NCI-H2171 (cell line): Measurements from ENCODE around the gene RELL1.

Experiments used
- DNase-seq: peaks from one replicate; lab custom pipeline; 2025; lab: John Stamatoyannopoulos, UW

The RELL1 gene

DNA sequence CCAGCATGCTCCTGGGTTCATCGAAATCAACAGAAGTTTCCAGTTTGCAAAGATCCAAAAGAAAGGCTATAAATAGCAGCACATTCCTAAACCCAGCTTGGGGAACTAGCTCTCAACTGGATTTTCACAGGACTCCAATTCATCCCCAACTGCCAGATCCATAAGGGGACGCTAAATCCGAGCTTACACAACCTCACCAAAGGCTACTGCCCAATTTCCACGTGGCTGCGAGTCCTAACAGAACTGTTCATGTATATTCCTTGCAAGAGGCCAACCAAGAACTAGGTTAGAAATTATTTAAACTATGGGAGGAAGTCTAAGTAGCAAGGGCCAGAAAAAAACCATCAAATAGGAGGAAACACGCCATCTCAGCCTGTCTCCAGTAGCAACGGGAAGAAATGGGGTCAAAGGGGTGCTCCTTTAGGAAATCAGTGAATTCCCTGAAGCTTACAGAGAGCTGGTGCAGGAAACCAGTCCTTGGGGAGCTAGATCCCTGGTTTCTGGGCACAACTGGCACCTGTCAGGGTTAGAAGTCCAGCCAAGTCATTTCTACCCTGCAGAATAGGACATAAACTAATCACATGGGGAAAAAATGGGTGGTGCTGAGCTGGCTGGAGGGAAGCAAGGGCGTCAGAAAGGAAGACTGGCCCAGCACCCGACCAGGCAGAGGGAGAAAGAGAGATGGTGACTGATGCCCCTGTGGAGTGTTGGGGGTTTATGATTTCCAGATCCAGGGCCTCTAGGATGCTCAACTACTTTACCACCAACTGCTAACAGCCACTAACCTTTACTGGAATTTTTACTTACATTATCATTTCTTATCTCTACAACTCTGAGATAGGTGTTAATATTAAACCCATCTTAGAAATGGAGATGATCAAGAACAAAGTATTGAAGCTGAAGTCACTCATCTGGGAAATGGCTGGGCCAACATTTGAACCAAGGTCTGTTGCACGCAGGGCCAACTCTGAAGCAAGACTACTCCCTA, 20.5 kb downstream of the RELL1 start:
- DNase-seq: no peak

- DNase-seq: no peak
Measured at GRCh38 chr4:37664696-37665095, 21.5 kb downstream of the RELL1 start.

DNA sequence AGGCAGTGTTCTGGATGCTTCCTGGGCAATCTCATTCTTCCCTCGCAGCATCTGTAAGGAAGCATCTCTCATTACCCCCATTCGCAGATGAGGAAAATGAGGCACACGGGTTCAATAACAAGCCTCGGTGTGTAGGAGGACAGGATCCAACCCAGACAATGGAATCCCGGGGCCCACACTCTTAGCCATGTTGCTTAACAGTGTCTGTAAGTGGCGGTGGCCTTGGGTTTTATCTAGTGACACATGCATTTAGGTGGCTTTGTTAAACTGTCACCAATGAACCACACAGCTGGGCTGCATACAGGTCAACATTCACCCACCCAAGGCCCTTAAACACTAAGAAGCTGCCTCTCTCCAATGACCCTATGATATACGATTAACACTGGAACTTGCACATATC, 22.6 kb downstream of the RELL1 start:
- DNase-seq: no peak

GRCh38 chr4:37662861-37663390, 23.2 kb downstream of the RELL1 start:
- no peak for DNase-seq

DNA sequence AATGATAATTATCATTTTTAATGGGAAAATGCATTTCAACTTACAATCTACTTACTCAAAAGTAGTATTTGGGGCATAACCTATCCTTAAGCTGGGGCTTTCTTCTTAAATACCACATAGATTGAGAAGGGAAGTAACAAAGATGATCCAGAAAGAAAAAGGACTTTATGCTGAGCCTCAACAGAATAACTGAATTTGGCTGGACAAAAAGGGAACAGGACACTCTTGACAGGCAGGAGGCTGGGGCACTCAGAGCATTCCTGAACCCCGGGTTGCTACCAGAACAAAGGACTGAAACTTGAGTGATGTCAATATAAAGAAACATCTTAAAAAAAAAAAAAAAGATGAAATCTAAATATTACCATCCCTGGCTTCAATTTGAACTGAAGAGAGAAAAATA, 23.9 kb downstream of the RELL1 start:
- DNase-seq: no peak

GRCh38 chr4:37661772-37662171, 24.4 kb downstream of the RELL1 start:
- DNase-seq: peak; percentile 5

DNA sequence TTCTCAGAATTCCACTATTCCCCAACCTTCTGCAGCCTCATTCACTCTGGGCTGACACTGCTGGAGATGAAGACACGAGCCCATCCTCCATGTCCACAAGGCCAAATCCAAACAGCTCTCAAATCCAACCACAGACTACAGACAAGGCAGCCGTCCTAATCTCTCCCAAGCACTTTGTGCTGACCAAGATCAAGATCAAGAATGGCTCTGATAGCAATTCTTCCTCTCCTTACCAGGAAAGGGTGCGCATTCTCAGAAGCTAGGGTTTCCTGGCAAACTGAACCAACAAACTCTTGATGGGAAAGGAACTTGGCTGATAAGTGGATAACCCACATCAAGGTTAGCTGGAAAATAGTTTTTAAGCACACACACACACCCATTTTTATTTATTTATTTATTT, 26.5 kb downstream of the RELL1 start:
- no peak for DNase-seq

- no peak for DNase-seq
Measured at GRCh38 chr4:37656649-37657048, 29.5 kb downstream of the RELL1 start.

DNA sequence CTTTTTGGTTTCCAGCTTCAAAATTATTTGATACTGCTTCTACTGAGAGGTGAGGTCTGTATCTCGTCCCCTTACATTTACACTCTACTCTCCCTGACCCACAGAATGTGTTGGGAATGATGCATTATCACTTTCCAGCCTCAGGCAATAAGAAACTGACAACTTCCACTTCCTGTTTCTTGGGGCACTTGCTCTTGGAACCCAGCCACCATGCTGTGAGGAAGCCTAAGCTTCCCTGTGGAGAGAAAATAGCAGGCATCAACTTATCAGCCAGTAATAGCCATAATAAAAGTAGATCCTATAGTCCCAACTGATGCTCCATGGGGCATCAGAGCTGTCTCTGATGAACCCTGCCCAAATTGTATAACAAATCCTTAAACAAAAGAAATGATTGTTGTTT, 32.6 kb downstream of the RELL1 start:
- DNase-seq: no peak

DNA sequence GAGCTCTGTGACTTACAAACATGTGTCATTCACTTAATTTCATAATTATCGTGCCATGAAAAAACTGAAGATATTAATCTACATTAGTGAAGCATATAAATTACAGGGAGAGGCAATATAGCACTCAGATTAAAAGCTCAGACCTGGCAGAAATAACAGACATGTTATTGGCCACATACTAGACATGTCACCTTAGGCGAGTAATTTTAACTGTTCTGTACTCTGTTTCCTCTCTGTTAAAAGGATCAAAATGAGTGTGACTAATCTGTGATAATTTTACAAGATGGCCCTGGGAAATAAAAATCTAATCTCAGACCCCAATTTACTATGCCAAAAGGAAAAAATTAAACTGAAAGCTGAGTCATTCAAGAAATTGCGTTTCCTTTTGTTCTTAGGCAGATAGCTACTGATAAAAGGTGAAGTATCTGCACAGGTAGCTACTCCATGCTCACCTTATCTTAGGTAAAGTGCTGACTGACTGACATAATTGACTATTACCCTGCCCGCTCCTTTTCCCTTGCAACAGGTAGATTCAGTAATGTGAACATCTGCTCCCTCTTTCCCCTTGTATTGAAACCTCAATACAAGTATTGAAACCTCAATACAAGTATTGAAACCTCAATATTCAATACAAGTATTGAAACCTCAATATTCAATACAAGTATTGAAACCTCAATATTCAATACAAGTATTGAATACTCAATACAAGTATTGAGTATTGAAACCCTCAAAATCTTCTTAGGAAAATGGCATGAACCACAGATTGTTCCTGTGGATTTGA, 33.2 kb downstream of the RELL1 start:
- no peak for DNase-seq

DNA sequence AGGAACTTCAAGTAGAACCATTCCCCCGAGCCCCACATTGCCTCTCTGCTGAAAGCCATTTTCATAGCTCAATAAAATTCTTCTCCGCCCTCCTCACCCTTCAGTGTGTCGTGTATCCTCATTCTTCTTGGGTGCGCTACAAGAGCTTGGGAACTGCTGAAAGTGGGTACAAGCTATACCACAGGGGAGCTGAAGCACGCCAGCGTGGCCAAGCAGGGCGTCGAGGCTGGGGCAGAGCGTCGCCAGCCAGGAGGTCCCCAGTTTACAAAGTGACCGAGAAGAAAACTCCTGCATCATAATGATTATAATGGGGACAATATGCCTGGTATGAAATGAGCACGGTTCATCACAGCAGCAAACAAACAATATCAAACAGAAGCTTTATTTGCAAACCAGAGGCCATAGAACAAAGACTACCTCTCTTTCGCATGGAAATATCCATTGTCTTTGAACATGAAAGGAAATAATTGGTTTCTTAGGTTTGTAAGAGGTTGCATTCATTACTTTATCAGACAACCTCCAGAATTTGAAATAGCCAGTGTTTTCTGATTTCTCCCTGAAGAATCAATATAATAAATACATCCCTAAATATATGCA, 34.3 kb downstream of the RELL1 start:
- no peak for DNase-seq

DNA sequence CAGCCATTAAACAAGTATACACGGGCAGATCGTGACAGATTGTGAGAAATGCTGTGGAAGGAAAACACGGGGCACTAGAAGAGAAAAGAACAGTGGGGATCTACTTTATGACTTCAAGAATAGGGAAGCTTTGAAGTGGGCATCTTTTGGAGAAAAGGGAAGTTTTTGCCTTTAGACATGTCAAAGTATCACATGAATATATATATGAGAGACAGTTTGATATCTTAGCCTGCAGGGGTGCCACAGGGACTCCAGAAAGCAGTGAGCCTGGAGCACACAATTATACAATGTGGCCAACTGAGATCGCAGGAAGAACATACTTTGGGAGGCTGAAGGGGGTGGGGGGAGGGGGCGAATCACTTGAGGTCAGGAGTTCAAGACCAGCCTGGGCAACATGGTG, 35.7 kb downstream of the RELL1 start:
- no peak for DNase-seq

GRCh38 chr4:37649268-37649667, 36.9 kb downstream of the RELL1 start:
- no peak for DNase-seq

- DNase-seq: no peak
Measured at GRCh38 chr4:37648084-37648817, 37.9 kb downstream of the RELL1 start.

GRCh38 chr4:37646247-37646646, 39.9 kb downstream of the RELL1 start:
- no peak for DNase-seq

- DNase-seq: no peak
Measured at GRCh38 chr4:37645736-37646135, 40.4 kb downstream of the RELL1 start.

GRCh38 chr4:37644962-37645361, 41.2 kb downstream of the RELL1 start:
- DNase-seq: no peak

- DNase-seq: no peak
Measured at GRCh38 chr4:37641886-37642849, 44.0 kb downstream of the RELL1 start.

- no peak for DNase-seq
Measured at GRCh38 chr4:37641352-37641751, 44.8 kb downstream of the RELL1 start.

- DNase-seq: no peak
Measured at GRCh38 chr4:37639551-37640285, 46.5 kb downstream of the RELL1 start.
